HG02884 (cell line): ENCODE results near the gene UTS2.

ENCODE experiments used
- ATAC-seq: cut with Tn5 transposase; IDR thresholded peaks from one replicate; pipeline ENCODE4 v1.9.1; 2021; ENCODE audit warnings: mild to moderate bottlenecking, moderate library complexity; ENCODE audit not compliant: unreplicated experiment

UTS2 gene

DNA sequence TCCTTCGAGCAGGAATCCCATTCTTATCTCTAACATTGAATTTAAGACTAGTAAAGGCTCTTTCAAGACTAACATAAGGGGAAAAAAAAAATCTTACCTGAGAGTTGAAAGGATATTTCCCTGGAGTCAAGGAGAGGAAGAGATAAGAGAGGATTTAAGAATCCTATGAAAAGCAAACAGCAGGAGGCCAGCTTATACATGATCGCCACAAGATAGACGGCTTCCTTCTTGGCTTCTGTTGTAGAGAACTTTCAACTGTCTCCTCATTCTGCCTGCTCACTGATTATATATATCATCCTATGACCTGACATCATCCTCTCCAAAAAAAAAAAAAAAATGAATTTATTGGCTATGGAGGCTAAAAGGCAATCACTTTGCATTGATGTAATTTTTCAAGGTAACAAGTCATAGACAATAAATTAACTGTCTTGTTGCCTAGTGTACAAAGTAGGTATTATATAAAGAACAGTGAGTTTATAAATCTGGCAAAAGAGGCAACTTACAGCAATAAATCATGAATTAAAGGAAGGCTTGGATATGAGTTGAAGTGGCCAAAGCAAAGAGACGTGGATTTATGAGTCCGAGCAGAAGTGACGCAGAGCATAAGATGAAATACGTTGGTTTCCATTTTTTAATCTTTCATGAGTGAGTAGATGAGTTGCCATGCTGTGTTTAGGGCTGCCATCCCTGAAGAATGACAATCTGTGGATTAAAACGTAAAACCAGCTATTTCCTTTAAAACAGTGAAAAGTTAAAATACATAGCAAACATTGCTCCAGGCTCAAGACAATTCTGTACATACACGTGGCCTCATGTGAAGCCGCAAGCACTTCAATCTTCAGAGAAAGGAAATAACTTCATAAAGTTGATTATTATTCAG, at the start of gene UTS2:
UTS2 (minus strand) TSS at position 262 of the 880 bp plus-strand sequence; CDS start at position 200, 62 bp downstream.
- no peak for ATAC-seq

- no peak for ATAC-seq
These were observed 46.9 kb upstream of the UTS2 start for GRCh38 chr1:7899741-7900140.

GRCh38 chr1:7898962-7899361, 46.1 kb upstream of the UTS2 start:
- no peak for ATAC-seq

DNA sequence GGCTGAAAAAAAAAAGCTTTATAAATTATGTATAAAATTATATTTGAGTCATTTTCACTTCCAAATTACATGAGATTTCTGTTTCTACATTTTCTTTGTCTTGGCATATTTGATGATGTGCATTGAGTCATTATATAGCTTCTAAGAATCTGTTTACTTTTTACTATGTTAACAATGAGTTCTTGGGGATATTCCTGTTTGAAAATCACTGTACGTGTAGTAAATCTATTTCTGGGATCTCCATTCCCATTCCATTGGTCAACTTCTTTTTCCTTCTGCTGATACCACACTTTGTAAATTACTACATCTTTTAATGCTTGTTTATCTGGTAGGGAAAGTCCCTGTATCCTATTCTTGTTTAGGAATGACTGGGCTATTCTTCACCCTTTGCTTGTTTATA, 44.1 kb upstream of the UTS2 start:
- ATAC-seq: no peak

DNA sequence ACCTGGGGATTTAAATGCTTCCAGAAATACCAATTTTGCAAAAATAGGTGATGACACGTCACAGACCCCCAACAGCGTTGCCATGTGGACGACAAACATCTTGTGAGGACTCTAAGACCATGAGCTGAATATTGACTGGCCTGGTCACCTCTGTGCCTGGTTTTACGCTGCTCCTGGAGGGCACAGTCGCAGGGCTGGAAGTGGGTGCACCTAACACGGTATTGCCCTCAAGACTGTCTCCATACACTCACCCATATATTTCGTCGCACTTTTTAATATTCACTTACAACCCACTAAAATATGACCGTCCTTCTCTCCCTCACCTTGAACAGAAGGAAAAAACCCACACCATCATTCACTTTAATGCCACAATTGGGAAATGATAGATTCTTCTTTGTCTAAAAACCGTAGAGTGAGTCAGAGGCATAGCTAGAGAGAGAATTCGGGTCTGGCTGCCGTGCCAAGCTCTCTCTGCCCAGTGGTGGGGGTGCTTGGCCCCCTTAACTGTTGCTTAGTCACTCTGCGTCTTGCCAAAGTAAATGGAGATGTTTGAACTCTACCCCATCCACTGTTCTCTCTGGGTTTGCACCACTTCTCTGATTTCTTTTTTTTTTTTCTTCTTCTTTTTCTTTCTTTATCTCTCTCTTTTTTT, 40.8 kb upstream of the UTS2 start:
- ATAC-seq: no peak

DNA sequence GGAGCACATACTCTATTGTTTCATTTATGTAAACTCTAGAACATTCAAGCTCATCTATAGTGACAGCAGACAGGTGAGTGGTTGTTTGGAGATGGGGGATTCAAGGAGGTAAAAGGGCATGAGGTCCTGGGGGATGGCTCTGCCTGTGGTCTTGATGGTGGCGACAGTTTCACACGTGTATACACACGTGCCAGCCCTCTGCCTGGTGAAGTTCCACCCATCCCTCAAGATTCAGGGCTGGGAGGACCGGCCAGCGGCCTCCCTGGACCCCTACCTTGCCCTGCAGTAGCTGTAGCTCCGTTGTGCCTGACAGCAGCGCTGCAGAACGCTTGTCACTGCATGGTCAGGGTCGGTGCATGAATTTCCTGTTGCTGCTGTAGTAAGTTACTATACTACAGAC, 38.9 kb upstream of the UTS2 start:
- ATAC-seq: no peak

DNA sequence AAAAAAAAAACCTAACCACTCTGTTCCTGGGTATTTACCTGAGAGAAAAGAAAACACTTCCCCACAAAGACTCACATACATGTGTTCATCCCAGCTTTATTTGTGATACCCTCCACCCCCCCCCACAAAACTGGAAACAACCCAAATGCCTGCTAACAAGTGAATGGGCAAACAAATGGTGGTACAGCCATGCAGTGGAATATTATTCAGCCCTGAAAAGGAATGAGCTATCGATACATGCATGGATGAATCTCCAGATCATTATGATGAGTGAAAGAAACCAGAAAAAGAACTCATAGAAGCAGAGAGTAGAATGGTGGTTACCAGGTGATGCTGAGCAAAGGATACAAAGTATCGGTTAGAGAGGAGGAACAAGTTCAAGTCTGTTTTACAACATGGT, 38.0 kb upstream of the UTS2 start:
- no peak for ATAC-seq

DNA sequence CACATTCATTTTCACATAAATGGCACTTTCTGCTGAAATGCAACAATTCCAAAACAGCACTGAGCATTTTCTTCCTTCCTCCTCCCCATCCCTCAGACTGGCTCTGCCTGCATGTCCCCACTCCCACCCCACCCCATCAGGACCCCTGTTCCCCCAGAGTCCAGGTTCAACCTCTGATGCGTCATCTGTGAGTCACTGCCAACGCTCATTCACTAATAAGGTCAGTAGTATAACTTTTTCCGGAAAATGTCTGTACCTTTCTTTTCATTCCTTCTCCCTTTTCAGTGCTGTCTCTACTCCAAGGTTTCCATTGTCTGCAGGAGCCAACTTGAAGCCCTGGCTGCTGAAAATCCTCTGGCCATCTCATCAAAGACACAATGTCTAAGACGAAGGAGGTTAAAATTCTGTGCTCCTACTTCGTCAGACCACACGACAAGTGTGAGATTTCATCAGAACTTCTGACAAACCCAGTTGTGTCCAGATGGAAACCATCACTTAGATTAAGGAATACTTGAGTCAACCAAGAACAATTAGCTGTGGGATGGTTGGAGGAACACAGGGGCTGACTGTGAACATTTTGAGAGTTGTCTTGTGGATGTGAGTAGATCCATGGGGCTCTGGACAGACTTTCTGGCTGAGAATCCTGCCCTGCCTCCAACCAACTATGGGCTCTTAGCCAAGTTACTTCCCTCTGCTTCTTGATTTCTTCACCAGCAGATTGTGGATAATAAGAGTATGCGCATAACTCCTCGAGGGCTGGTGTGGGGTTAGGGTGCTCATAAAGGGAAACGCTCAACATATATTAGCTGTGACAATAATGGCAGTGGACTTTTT, 35.6 kb upstream of the UTS2 start:
- ATAC-seq: no peak

DNA sequence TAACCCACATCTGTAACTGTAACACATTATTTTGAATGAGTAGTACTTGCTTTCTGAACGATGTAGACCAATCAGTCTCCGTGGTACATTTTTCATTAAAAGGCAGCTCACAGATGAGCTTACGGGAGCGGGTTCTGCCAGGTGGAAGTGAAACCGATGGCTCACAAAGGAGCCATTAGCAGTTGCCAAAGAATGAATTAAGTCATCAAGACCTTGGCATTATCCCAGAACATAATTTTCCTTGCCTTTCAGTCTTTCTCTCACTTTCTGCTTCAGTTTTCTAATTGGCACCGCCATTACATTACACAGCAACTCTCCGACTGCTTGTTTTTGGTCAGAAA, 33.5 kb upstream of the UTS2 start:
- ATAC-seq: no peak

DNA sequence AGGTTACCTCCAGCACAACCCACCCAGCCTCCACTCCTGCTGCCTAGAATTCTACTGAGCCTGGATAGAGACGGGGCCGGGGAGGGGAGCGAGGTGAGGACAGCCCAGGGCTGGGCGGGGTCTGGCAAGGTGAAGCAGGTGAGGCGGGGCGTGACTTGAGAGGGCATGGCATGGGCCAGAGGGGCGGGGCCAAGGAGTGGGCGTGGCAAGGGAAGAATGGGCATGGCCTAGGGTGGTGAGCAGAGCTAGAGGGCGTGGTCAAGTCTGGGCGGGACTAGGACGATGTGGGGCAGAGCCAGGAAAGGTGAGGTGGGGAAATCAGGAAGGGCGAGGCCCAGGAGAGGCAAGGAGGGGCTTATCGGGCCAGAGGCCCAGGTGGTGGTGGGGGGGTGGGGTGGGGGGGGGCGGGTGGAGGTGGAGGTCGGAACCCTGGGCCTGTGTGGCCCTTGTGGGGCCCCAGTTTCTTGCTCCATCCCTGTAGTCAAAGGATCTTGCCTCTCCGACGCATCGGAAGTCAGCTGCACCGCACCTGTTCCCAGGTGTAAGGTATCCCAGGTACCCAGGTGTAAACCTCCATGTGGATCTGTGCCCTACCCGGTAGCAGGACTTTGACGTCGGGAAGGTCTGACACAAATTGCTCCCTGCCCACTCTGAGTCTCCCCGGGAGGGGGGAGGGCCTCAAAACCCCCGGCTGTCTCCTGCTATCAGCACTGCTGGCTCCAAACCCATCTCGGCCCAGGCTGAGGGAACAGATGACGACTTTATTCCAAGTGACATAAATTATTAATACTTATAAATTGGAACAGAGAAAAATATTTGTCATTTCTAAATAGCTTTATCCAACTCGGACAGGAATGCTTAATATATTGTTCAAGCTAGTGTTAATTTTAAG, 32.9 kb upstream of the UTS2 start:
- ATAC-seq: no peak

DNA sequence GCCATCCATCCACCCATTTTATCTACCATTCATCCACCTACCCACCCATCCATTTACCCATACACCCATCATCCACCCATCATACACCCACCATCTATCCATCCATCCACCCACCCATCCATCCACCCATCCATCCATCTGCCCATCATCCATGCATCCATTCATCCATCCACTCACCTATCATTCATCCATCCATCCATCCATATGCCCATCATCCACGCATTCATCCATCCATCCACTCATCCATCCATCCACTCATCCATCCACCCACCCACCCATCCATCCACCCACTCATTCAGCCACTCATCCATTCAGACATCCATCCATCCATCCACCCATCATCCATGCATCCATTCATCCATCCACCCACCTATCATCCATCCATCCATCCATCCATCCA, 31.9 kb upstream of the UTS2 start:
- ATAC-seq: no peak

GRCh38 chr1:7879228-7879627, 26.4 kb upstream of the UTS2 start:
- no peak for ATAC-seq

DNA sequence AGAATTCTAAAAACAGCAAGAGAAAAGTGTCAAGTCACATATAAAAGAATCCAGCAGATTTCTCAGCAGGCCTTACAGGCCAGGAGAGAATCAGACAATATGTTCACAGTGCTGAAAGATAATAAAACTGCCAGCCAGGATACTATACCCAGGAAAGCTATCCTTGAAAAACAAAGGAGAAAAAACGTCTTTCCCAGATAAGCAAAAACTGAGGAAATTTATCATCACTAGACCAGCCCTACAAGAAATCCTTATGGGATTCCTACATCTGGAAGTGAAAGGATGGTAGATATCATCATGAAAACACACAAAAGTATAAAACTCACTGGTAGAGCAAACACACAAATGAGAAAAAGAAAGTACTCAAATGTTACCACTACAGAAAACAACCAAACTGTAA, 25.2 kb upstream of the UTS2 start:
- no peak for ATAC-seq

DNA sequence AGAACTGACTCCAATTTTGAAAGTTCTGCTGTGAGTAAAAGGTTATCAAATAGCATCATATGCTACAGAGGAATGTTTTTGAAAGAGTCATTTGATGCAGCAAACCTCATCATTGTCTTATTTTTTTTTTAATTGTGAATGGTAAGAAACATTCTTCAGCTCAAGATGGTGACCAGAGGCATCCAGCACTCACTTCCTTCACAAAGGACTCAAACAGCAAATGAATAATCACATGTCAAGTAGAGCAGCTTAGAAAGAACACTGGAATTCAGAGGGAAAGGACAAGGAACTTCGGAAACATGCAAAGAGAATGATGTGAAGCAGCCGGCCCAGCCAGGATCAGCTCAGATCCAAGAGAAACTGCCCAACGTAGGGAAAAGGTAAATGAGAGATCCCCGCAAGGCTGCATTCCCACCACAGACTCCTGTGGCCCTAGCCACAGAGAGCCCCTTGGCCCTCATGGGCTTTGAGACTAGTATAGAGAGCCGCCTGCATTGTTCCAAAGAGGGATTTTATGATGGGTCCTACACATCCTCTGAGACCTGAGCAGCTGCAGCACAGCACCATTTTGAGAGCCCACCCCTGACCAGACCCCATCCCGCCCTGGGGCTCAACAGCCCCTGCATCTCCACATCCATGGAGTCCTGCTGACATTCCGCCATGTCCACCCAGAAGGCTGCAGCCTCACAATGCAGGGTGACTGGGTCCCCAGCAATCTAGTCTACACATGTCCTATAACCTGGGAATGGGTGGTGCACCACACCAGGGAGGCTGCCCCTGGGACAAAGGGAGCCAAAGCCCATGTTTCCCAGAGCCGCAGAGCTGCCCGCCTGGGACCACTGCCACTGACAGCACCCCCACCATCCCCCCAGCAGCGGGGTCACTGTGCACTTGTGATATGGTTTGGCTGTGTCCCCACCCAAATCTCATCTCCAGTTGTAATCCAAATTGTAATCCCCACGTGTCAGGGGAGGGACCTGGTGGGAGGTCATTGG, 21.2 kb upstream of the UTS2 start:
- ATAC-seq: no peak

- no peak for ATAC-seq
These were observed 18.3 kb upstream of the UTS2 start for GRCh38 chr1:7871136-7871535.

GRCh38 chr1:7869136-7869920, 16.5 kb upstream of the UTS2 start:
- ATAC-seq: no peak

- ATAC-seq: no peak
These were observed 15.4 kb upstream of the UTS2 start for GRCh38 chr1:7868070-7868780.

DNA sequence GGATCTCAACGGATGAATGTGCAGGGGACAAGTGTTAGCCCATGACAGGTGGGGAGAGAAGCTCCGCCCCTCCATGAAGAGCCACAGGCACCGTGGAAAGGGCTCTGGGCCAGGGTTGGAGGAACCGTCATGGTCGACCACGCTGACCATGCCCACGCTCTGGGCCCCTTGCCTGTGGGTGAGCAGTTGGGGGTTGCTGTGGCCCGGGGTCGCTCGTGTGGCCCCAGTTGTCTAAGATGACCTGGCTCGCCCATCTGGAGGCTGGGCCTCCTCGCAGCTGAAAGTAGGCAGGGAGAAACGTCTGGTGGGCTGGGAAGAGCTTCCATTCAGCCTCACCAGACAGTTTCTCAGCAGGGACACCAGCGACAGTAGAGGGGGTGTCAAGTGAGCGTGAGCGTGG, 13.1 kb upstream of the UTS2 start:
- no peak for ATAC-seq
